ENCODE data around the gene ABTB2. TPM values are rescaled to one million over a fixed set of nuclear protein-coding genes. Genes with fewer than 3 reads are reported as not detected.

The ABTB2 gene
- total RNA-seq, 1 donor from 2014 or later: 3.2 TPM

DNA sequence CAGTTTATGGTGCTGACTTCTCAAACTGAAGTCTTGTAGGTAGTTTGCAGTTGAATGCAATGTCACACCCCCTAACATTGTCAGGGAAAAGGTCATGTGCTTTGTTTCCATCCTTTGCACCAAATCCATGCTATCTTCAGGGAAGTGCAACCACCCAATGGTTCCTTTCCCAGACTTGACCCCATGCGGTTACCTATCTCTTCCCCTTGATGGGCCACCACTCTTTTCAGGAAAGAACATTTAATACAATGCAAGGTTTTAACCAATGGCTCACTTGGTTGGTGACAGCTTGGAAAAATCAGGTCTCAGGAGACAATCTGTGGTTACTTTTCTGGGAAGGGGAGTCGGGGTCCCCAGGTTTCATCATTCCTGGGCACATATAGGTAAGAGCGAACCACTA lies 2.1 kb downstream of the ABTB2 start:
- Histone ChIP-seq H3K27me3 (peaks cover 18% of the 10 kb centered on the region), H3K9me3 (no peaks in the 10 kb centered on the region), H3K4me3 (peak overlapping the region; percentile 64), H3K27ac (no peak overlapping the region), H3K36me3 (no peaks in the 10 kb centered on the region), H3K4me1 (peaks cover 30% of the 10 kb centered on the region)
- no peak for DNase-seq
- ATAC-seq: no peak
- intact Hi-C loops (cut with DNase I): no loop called here
- no peak for TF ChIP-seq CTCF (IDR thresholded peaks at IDR 0.05)

DNA sequence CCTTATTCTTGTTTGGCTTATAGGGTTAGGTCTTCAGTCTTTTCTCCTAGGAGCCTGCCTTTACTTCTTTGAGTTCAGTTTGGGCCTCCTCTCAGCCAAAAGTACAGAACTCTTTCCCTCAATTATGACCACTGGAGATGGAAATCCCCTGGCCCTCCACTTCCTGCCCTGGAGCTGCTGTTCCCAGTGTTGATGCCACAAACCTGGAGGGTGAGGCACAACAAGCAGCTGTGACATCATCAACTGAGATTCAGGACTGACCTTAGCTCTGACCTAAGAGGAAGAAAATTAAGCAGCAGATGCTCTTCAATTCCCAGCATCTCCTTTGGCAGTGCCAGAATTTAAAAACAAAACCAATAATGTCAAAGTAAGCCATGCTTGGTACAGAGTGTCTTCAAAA lies 3.0 kb downstream of the ABTB2 start:
- no peak for TF ChIP-seq CTCF (IDR thresholded peaks at IDR 0.05)
- H3K4me3 ChIP-seq: no peak overlapping the region
- peaks cover 18% of the 10 kb centered on the region for H3K27me3 ChIP-seq
- peaks cover 30% of the 10 kb centered on the region for H3K4me1 ChIP-seq
- no peaks in the 10 kb centered on the region for H3K9me3 ChIP-seq
- no peak for ATAC-seq
- H3K27ac ChIP-seq: no peak overlapping the region
- no peak for DNase-seq
- intact Hi-C loops (cut with DNase I): no loop called here
- no peaks in the 10 kb centered on the region for H3K36me3 ChIP-seq

- peaks cover 28% of the 10 kb centered on the region for H3K4me1 ChIP-seq
- DNase-seq (no peak), ATAC-seq (no peak)
- TF ChIP-seq CTCF (IDR thresholded peaks at IDR 0.05): no peak
- H3K27ac ChIP-seq: no peak overlapping the region
- H3K4me3 ChIP-seq: no peak overlapping the region
- no peaks in the 10 kb centered on the region for H3K9me3 ChIP-seq
- H3K27me3 ChIP-seq: peaks cover 18% of the 10 kb centered on the region
- intact Hi-C loops (cut with DNase I): no loop called here
- no peaks in the 10 kb centered on the region for H3K36me3 ChIP-seq
These were observed 3.9 kb downstream of the ABTB2 start for GRCh38 chr11:34353881-34354280.

DNA sequence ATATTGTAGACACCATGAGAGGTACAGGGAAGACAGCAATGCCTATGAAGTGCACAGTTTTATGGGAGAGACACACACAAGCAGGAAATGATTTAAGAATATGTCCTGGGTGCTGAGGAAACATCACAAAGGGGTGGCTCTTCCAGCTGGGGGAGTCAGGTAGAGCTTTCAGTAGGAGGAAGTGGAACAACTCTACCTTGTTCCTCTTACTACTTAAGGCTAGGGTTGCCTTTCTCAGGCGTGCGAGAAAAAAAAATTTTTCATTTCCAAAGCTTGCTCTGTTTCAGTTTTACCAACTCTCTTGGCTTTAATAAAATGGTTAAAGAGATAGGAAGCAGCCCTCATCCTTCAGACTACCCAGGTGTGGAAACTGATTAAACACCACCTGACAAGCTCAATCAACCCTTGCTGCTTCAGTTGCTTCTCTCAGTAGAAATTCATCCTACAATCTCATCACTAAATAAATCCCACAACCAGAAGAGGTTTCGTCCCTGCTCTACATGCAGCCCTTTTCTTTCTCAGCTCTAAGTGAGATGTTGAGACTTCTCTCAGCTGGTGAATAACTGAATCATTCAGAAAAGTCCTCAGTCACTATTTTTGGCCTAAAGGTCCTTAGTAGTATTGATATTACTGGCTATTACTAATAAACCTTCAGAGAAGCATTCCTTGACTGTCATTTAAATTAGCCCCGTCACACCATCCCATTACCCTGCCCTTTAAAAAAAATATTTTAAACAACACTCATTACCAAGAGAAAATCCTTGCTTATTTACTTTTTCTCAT lies 5.9 kb downstream of the ABTB2 start:
- Histone ChIP-seq H3K27me3 (peaks cover 18% of the 10 kb centered on the region), H3K4me3 (no peak overlapping the region), H3K4me1 (peaks cover 15% of the 10 kb centered on the region), H3K36me3 (no peaks in the 10 kb centered on the region), H3K27ac (no peak overlapping the region), H3K9me3 (no peaks in the 10 kb centered on the region)
- DNase-seq (no peak), ATAC-seq (no peak)
- TF ChIP-seq CTCF (IDR thresholded peaks at IDR 0.05): no peak
- intact Hi-C loops (cut with DNase I): no loop called here

DNA sequence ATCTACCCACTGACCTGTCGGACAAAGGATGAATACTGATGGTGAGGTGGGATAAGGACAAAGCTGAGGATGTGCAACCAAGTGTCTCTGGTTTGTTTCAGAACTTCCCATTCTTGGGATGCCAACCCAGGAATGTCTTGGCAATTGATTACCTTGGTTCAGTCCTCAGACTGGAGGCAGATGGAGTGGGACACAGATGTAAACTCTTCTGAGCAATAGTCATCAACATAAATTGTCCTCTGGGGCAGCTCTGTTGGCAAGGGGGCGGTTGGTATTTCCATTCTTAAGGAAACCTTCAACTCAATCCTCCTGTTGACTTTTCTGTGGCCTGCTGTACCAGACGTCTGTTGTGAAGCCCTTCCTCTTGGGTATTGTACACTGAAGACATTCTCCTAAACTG lies 6.8 kb downstream of the ABTB2 start:
- no peak for TF ChIP-seq CTCF (IDR thresholded peaks at IDR 0.05)
- DNase-seq (no peak), ATAC-seq (no peak)
- Histone ChIP-seq H3K4me1 (peaks cover 12% of the 10 kb centered on the region), H3K27ac (no peak overlapping the region), H3K4me3 (no peak overlapping the region), H3K27me3 (peaks cover 17% of the 10 kb centered on the region), H3K36me3 (no peaks in the 10 kb centered on the region), H3K9me3 (no peaks in the 10 kb centered on the region)
- intact Hi-C loops (cut with DNase I): no loop called here
